DND-41 (cell line): Measurements from ENCODE around the gene RECK.

Experiments
- CTCF ChIP-seq: IDR thresholded peaks from 2 replicates; pipeline ENCODE4 v1.5.1; 2012; ENCODE audit warnings: borderline replicate concordance, low read length, moderate library complexity, mild to moderate bottlenecking; ENCODE audit not compliant: poor library complexity, severe bottlenecking; ENCODE audit errors: extremely low read depth
- EZH2 ChIP-seq: IDR thresholded peaks from 3 replicates; pipeline ENCODE4 v1.6.1; 2012; ENCODE audit warnings: borderline replicate concordance, low read depth, mild to moderate bottlenecking, moderate library complexity, low read length, inconsistent platforms; ENCODE audit not compliant: severe bottlenecking

GRCh38 chr9:36031774-36032555 is 4.7 kb upstream of the RECK start:
- TF ChIP-seq CTCF (no peak), EZH2 (no peak)
